ENCODE measurements around the gene SPEG.

GRCh38 chr2:219525533-219526232 is 91.0 kb downstream of the SPEG start:
- TF ChIP-seq CTCF (conservative IDR thresholded peaks at IDR 0.05) (no peak), ZFX (IDR thresholded peaks at IDR 0.05) (no peak)

All from C4-2B (cell line).